H1 (cell line): ENCODE data around the gene PCDHGB6. TPM values are rescaled to one million over a fixed set of nuclear protein-coding genes. Genes with fewer than 3 reads are reported as not detected.

ENCODE experiments used
- CTCF ChIA-PET: fragments of 300-600 bp; sonication (Branson Sonifier 250); formaldehyde crosslinking; loops from one replicate; lab custom pipeline; 2021; ENCODE audit not compliant: partially characterized antibody; lab: Charles Lee
- POLR2A ChIA-PET: fragments of 300-600 bp; sonication (Branson Sonifier 250); formaldehyde crosslinking; loops from one replicate; lab custom pipeline; 2021; ENCODE audit warnings: inconsistent platforms; ENCODE audit not compliant: partially characterized antibody; lab: Charles Lee
- DNase-seq, 2 experiments: peaks; one replicate each; pipeline versions ENCODE4 v3.0.0 to v3.0.0-alpha.2; 2010 to 2022; ENCODE audit warnings: low spot score in 2 of 2, low read depth in 1 of 2, mixed read lengths in 1 of 2
- FAIRE-seq: peaks from 2 replicates; lab custom pipeline; 2011; peaks lifted over from hg19 to GRCh38; lab: Jason Lieb, UNC
- H2AFZ ChIP-seq: 2 replicates; pipeline ENCODE4 v1.8.1; 2012; ENCODE audit warnings: low read length, inconsistent platforms
- H2AK5ac ChIP-seq: 2 replicates; pipeline ENCODE4 v1.6.1; 2013; ENCODE audit warnings: low read depth, low read length
- H2BK120ac ChIP-seq: replicated peaks from 2 replicates; pipeline ENCODE3; 2013; ENCODE audit warnings: low read depth, low read length, inconsistent platforms
- H2BK12ac ChIP-seq: 2 replicates; pipeline ENCODE4 v1.6.1; 2013; ENCODE audit warnings: low read depth, low read length
- H2BK15ac ChIP-seq: 2 replicates; pipeline ENCODE4 v1.6.1; 2013; ENCODE audit warnings: low read length
- H2BK20ac ChIP-seq: 2 replicates; pipeline ENCODE4 v1.6.1; 2013; ENCODE audit warnings: low read length
- H2BK5ac ChIP-seq: 2 replicates; pipeline ENCODE4 v1.6.1; 2013; ENCODE audit warnings: low read depth, low read length
- H3K14ac ChIP-seq: 2 replicates; pipeline ENCODE4 v1.6.1; 2013; ENCODE audit warnings: inconsistent platforms; ENCODE audit not compliant: insufficient read length
- H3K18ac ChIP-seq: 2 replicates; pipeline ENCODE4 v1.6.1; 2013; ENCODE audit warnings: low read length; ENCODE audit errors: extremely low read depth
- H3K23ac ChIP-seq: 2 replicates; pipeline ENCODE4 v1.6.1; 2013; ENCODE audit warnings: inconsistent platforms; ENCODE audit not compliant: insufficient read length
- H3K23me2 ChIP-seq: 2 replicates; pipeline ENCODE4 v1.6.1; 2013; ENCODE audit warnings: low read depth, low read length
- H3K27ac ChIP-seq: 2 replicates; pipeline ENCODE4 v1.6.1; 2011; ENCODE audit warnings: low read depth, low read length, inconsistent platforms
- H3K27me3 ChIP-seq, 4 experiments: replicated peaks in 1 of 4; 1 replicate in 1 of 4; 2 replicates in 3 of 4; pipeline versions ENCODE4 v1.6.1 to v1.8.1; 2011 to 2013; ENCODE audit warnings: low read length in 3 of 4, mild to moderate bottlenecking in 3 of 4, inconsistent platforms in 2 of 4, mixed read lengths in 2 of 4, moderate library complexity in 1 of 4; ENCODE audit not compliant: control insufficient read depth in 3 of 4, insufficient read depth in 3 of 4; ENCODE audit errors: extremely low read depth in 1 of 4
- H3K36me3 ChIP-seq, 4 experiments: 2 replicates each; pipeline versions ENCODE4 v1.6.1 to v1.8.1; 2011 to 2013; ENCODE audit warnings: mild to moderate bottlenecking in 4 of 4, low read length in 3 of 4, moderate library complexity in 2 of 4, control low read depth in 1 of 4, inconsistent platforms in 1 of 4; ENCODE audit not compliant: insufficient read depth in 4 of 4, control insufficient read depth in 2 of 4
- H3K4ac ChIP-seq: replicated peaks from 2 replicates; pipeline ENCODE3; 2013; ENCODE audit warnings: low read length, low read depth, mixed read lengths, inconsistent platforms; ENCODE audit not compliant: insufficient read length
- H3K4me1 ChIP-seq, 4 experiments: replicated peaks in 1 of 4; 1 replicate in 1 of 4; 2 replicates in 3 of 4; pipeline versions ENCODE4 v1.6.1 to v1.8.1; 2011 to 2013; ENCODE audit warnings: low read length in 3 of 4, inconsistent platforms in 2 of 4, mixed read lengths in 1 of 4; ENCODE audit not compliant: insufficient read depth in 4 of 4, control insufficient read depth in 3 of 4
- H3K4me2 ChIP-seq, 2 experiments: 2 replicates each; pipeline versions ENCODE4 v1.6.1 to v1.8.1; 2011 to 2013; ENCODE audit warnings: low read depth in 2 of 2, low read length in 2 of 2, control low read depth in 1 of 2, inconsistent platforms in 1 of 2, mild to moderate bottlenecking in 1 of 2; ENCODE audit not compliant: insufficient read depth in 1 of 2
- H3K4me3 ChIP-seq, 4 experiments: fragments of 200-600, 300-600 bp in 1 of 4; sonication (generic), shearing (Covaris generic), sonication (Bioruptor Twin) in 1 of 4; 2 replicates each; pipeline versions ENCODE4 v1.5.1 to v1.8.1; 2011 to 2016; ENCODE audit warnings: low read length in 4 of 4, low read depth in 3 of 4, control low read depth in 2 of 4, inconsistent platforms in 2 of 4, mild to moderate bottlenecking in 2 of 4, mixed read lengths in 1 of 4, moderate library complexity in 1 of 4; ENCODE audit not compliant: insufficient read depth in 2 of 4; ENCODE audit errors: extremely low read depth in 1 of 4
- H3K56ac ChIP-seq: replicated peaks from 2 replicates; pipeline ENCODE3; 2013; ENCODE audit warnings: low read depth, mild to moderate bottlenecking, mixed read lengths, low read length, inconsistent platforms; ENCODE audit not compliant: insufficient read length
- H3K79me1 ChIP-seq: 2 replicates; pipeline ENCODE4 v1.6.1; 2013; ENCODE audit warnings: low read depth, low read length, control low read depth
- H3K79me2 ChIP-seq, 2 experiments: 2 replicates each; pipeline versions ENCODE4 v1.6.1 to v1.8.1; 2012 to 2013; ENCODE audit warnings: low read length in 2 of 2, mild to moderate bottlenecking in 2 of 2, inconsistent platforms in 1 of 2; ENCODE audit not compliant: insufficient read depth in 2 of 2, control insufficient read depth in 1 of 2
- H3K9ac ChIP-seq, 4 experiments: replicated peaks in 1 of 4; 1 replicate in 1 of 4; 2 replicates in 3 of 4; pipeline versions ENCODE4 v1.6.1 to v1.8.1; 2011 to 2013; ENCODE audit warnings: low read depth in 3 of 4, low read length in 3 of 4, control low read depth in 2 of 4, mild to moderate bottlenecking in 2 of 4, moderate library complexity in 2 of 4, inconsistent platforms in 1 of 4; ENCODE audit errors: extremely low read depth in 1 of 4
- H3K9me3 ChIP-seq, 2 experiments: 2 replicates each; pipeline versions ENCODE4 v1.6.1 to v1.8.1; 2012 to 2013; ENCODE audit warnings: mild to moderate bottlenecking in 2 of 2, moderate library complexity in 2 of 2, control low read depth in 1 of 2, inconsistent platforms in 1 of 2, low read depth in 1 of 2, low read length in 1 of 2, mixed read lengths in 1 of 2; ENCODE audit not compliant: insufficient read depth in 2 of 2
- H4K20me1 ChIP-seq, 2 experiments: replicated peaks in 1 of 2; 2 replicates each; pipeline versions ENCODE3 to v1.8.1; 2011 to 2013; ENCODE audit warnings: inconsistent platforms in 2 of 2, low read length in 2 of 2, mild to moderate bottlenecking in 1 of 2; ENCODE audit not compliant: insufficient read depth in 2 of 2, control insufficient read depth in 1 of 2
- H4K5ac ChIP-seq: 2 replicates; pipeline ENCODE4 v1.6.1; 2013; ENCODE audit warnings: low read length, low read depth, mixed read lengths, inconsistent platforms; ENCODE audit not compliant: insufficient read length
- H4K8ac ChIP-seq: 2 replicates; pipeline ENCODE4 v1.8.0; 2013; ENCODE audit warnings: mild to moderate bottlenecking, moderate library complexity, low read length, inconsistent platforms; ENCODE audit not compliant: insufficient read depth; ENCODE audit errors: extremely low read depth
- H4K91ac ChIP-seq: replicated peaks from 2 replicates; pipeline ENCODE3; 2013; ENCODE audit warnings: low read length, mixed read lengths, inconsistent platforms; ENCODE audit not compliant: insufficient read length
- EP300 ChIP-seq, 2 experiments: IDR thresholded peaks; 1 replicate in 1 of 2; 2 replicates in 1 of 2; pipeline ENCODE4 v1.6.1; 2011 to 2012; ENCODE audit warnings: low read depth in 2 of 2, low read length in 2 of 2, mild to moderate bottlenecking in 2 of 2, borderline replicate concordance in 1 of 2, inconsistent platforms in 1 of 2, moderate library complexity in 1 of 2
- FOSL1 ChIP-seq: IDR thresholded peaks from 2 replicates; pipeline ENCODE4 v1.6.1; 2011; ENCODE audit warnings: mild to moderate bottlenecking, low read depth, low read length, moderate library complexity; ENCODE audit not compliant: insufficient read depth
- JUN ChIP-seq: IDR thresholded peaks from 2 replicates; pipeline ENCODE4 v1.6.1; 2011; ENCODE audit warnings: low read depth, mild to moderate bottlenecking, improper control_type of control experiment, low read length
- PHF8 ChIP-seq: fragments of 200-600 bp; sonication (generic); conservative IDR thresholded peaks from 2 replicates; pipeline ENCODE4 v1.7.1; 2012; ENCODE audit warnings: low read depth, mild to moderate bottlenecking, inconsistent platforms, low read length, moderate library complexity
- RNF2 ChIP-seq: fragments of 200-900, 300-1000 bp; sonication (generic); IDR thresholded peaks from 2 replicates; pipeline ENCODE4 v1.7.1; 2016; ENCODE audit warnings: borderline replicate concordance, low read depth, mild to moderate bottlenecking, antibody characterized with exemption, low read length; ENCODE audit not compliant: poor library complexity, severe bottlenecking; ENCODE audit errors: missing control alignments
- SP4 ChIP-seq: IDR thresholded peaks from 2 replicates; pipeline ENCODE4 v1.6.1; 2012; ENCODE audit warnings: low read length, inconsistent platforms
- TCF12 ChIP-seq: IDR thresholded peaks from 2 replicates; pipeline ENCODE4 v1.6.1; 2011; ENCODE audit warnings: low read depth, mild to moderate bottlenecking, low read length
- YY1 ChIP-seq: IDR thresholded peaks from 2 replicates; pipeline ENCODE4 v1.6.1; 2011; ENCODE audit warnings: low read depth, mild to moderate bottlenecking, low read length
- WGBS, 2 experiments: shearing (Covaris generic) in 1 of 2; methylation state at CpG; one replicate each; pipeline versions ENCODE4 v1.1.6 to v1.1.7; 2013 to 2015; ENCODE audit warnings: low lambda C conversion rate in 2 of 2, mixed read lengths in 2 of 2, inconsistent platforms in 1 of 2, low coverage in 1 of 2, missing lambda C conversion rate in 1 of 2; ENCODE audit not compliant: insufficient replicate concordance in 2 of 2, insufficient coverage in 1 of 2, insufficient read length in 1 of 2; ENCODE audit errors: extremely low coverage in 1 of 2, missing lambda C conversion rate in 1 of 2; 5-methylcytosine and 5-hydroxymethylcytosine counted together
- polyA plus RNA-seq, 7 experiments: library from polyadenylated mRNA; depleted of rRNA in 3 of 7; stranded (reverse) in 5 of 7; unstranded in 2 of 7; fragments of >200 nt in 5 of 7; fragments of 200-250 nt in 2 of 7; gene quantifications; 1 replicate in 5 of 7; 2 replicates in 1 of 7; 4 replicates in 1 of 7; pipeline versions ENCODE4 v1.2.1 to v1.2.3, GENCODE V29; 2011 to 2013; ENCODE audit warnings: missing spikeins in 2 of 7, mixed read lengths in 2 of 7
- total RNA-seq: library from RNA; stranded (reverse); fragmentation: NEBNext Ultra II Directional; extraction: Animal tissue kit (Norgen Biotek cat#: 25700); gene quantifications from 2 replicates; pipeline ENCODE4 v1.2.1, GENCODE V29; 2021

PCDHGB6 gene
- total and polyA plus RNA-seq, 2 of the 8 experiments (the other 6 are each of a cell fraction or from before 2014, with no cell fraction given): 3.4 to 4.1 TPM

GRCh38 chr5:141441571-141442170, 33.9 kb downstream of the PCDHGB6 start:
- H4K5ac ChIP-seq: no peak overlapping the region
- H2BK20ac ChIP-seq: no peak overlapping the region
- no peak overlapping the region for H3K18ac ChIP-seq
- H3K79me2 ChIP-seq: no peaks in the 10 kb centered on the region
- no peak overlapping the region for H3K27ac ChIP-seq
- no peak overlapping the region for H3K56ac ChIP-seq
- no peak overlapping the region for H2BK5ac ChIP-seq
- no peaks in the 10 kb centered on the region for H3K79me1 ChIP-seq
- H2AK5ac ChIP-seq: 0 out of 2 replicates have a peak overlapping the region, but pooled peaks have one; percentile 9
- no peaks in the 10 kb centered on the region for H3K36me3 ChIP-seq
- no peak overlapping the region for H2BK12ac ChIP-seq
- no peak for FAIRE-seq
- H3K23me2 ChIP-seq: no peaks in the 10 kb centered on the region
- 96% methylated on average over 41 of the region's 50 CpGs; no CpG with 5 or more reads in 1 of the 2 experiments for WGBS, 2 experiments
- H3K14ac ChIP-seq: no peak overlapping the region
- peaks cover 2 to 6% of the 10 kb centered on the region in 2 experiments; a peak in 1 of 4 replicates for H3K9me3 ChIP-seq
- no peak overlapping the region for H2BK15ac ChIP-seq
- H2BK120ac ChIP-seq: no peak overlapping the region
- H3K4ac ChIP-seq: no peak overlapping the region
- no peak overlapping the region for H2AFZ ChIP-seq
- no peak overlapping the region for H4K8ac ChIP-seq
- CTCF ChIA-PET: interaction anchor here (0.5 to 2.8 kb wide), 11 partner anchors 14 to 1195 kb away, joined by 3 to 10 read pairs (median 3); partner anchors contain the start of gene PCDHGB6
- POLR2A ChIA-PET: no interaction called here
- peaks cover 0 to 2% of the 10 kb centered on the region in 2 experiments for H4K20me1 ChIP-seq
- no peak for DNase-seq
- H3K4me1 ChIP-seq: no peaks in the 10 kb centered on the region
- H3K23ac ChIP-seq: no peak overlapping the region
- H3K4me2 ChIP-seq: no peak overlapping the region
- TF ChIP-seq PHF8: no peak
- TF ChIP-seq EP300 (IDR thresholded peaks at IDR 0.05; ENCODE audit: borderline replicate concordance in 1 of 2, low read depth in 2 of 2, low read length in 2 of 2): no peak
- no peak for TF ChIP-seq JUN
- TF ChIP-seq SP4: no peak
- TF ChIP-seq TCF12: no peak
- no peak for TF ChIP-seq FOSL1
- TF ChIP-seq RNF2: no peak
- no peak for TF ChIP-seq YY1
- TF ChIP-seq, all 59 proteins: peak for 0
- Histone ChIP-seq H3K27me3 (no peaks in the 10 kb centered on the region), H4K91ac (no peak overlapping the region), H3K4me3 (no peak overlapping the region), H3K9ac (no peak overlapping the region)
